ENCODE measurements around the gene PNMA5.
"Not testable (repeated sequence)": the region's sequence is repeated elsewhere in the genome, so short reads cannot be mapped to it uniquely, and the experiment has no call there.

PNMA5 gene

DNA sequence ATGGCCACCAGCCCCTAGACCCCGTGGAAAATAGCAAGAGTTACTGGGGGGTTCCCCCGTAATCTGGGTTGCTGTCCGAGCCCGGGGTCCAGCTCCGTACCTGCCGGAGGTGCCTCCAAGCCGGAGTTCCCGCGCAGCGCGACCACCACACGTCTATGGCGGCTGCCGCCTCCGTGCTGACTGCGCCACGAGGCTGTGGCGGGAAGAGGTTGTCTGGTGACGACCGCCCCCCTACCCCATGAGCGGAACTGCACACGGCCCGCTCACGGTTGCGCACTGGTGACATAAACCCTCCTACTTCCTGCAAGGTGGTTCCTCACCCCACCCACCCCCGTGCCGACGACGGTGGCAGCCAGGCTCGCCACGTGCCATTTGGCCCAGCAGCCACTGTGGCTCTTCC is at the start of gene PNMA5:
Gene PNMA5 (minus strand): TSS at position 184 of the 400 bp plus-strand sequence. CDS start 2,518 bp downstream, outside the sequence.
- no peak for DNase-seq (ENCODE audit: low read depth)

GRCh38 chrX:153032397-153033118 is 38.6 kb upstream of the PNMA5 start:
- peak; percentile 16 for DNase-seq (ENCODE audit: low read depth)

- no peak for DNase-seq (ENCODE audit: low read depth)
These were observed 36.9 kb upstream of the PNMA5 start for GRCh38 chrX:153030801-153031200.

- DNase-seq (ENCODE audit: low read depth), result no peak
These were observed 36.0 kb upstream of the PNMA5 start for GRCh38 chrX:153029875-153030274.

DNA sequence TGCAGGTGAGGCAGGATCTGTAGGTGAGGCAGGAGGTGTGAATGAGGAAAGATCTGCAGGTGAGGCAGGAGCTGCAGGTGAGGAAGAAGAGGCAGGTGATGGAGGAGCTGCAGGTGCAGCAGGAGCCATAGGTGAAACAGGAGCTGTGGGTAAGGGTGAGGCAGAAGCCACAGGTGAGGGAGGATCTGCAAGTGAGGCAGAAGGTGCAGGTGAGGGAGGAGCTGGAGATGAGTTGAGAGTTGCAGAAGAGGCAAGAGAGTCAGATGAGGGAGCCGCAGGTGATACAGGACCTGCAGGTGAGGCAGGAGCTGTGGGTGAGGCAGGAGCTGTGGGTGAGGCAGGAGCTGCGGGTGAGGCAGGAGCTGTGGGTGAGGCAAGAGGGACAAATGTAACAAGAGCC is 35.2 kb upstream of the PNMA5 start:
- DNase-seq (ENCODE audit: low read depth), result no peak

DNA sequence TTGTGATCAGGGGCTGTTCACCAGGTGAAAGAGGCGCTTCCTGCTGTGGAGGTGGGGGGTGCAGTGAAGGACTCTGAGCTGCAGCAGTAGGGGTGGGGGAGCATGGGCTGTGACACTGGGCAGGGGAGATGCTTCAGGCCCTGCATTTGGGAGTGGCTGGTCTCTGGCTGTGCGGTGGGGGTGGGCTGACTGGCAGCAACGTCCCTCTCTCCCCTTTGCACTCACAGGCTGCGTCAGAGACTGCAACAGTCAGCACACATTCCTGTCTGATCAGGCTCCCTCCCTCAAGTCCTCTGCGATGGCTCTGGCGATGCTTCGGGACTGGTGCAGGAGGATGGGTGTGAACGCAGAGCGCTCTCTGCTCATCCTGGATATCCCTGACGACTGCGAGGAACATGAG is 34.6 kb upstream of the PNMA5 start:
- DNase-seq (ENCODE audit: low read depth), result not testable (repeated sequence)

DNA sequence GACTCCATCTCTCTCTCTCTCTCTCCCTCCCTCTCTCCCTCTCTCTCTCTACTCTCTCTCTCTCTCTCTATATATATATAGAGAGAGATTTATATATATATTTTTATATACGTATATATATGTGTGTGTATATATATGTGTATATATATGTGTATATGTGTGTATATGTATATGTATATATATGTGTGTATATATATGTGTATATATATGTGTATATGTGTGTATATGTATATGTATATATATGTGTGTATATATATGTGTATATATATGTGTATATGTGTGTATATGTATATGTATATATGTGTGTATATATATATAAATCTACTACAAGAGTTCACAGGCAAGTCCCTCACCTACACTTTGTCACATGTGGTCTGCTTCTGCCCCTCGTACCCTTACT is 32.6 kb upstream of the PNMA5 start:
- not testable (repeated sequence) for DNase-seq (ENCODE audit: low read depth)

DNA sequence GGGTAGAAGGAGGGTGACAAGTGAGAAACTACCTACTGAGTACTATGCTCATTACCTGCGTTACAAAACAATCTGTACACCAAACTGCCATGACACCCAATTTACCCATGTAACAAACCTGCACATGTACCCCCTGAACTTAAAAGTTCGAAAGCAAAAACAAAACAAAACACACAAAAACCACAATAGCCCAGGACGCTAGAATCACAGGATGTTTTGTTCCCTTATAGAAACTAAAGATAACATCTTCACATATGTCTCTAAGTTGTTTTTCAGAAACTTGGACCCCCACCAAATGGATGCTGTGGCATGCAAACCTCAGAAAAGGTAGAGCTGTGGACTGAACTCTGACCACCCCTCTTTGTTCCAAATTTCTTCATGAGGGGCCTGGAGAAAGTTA is 25.2 kb upstream of the PNMA5 start:
- DNase-seq (ENCODE audit: low read depth), result no peak

DNA sequence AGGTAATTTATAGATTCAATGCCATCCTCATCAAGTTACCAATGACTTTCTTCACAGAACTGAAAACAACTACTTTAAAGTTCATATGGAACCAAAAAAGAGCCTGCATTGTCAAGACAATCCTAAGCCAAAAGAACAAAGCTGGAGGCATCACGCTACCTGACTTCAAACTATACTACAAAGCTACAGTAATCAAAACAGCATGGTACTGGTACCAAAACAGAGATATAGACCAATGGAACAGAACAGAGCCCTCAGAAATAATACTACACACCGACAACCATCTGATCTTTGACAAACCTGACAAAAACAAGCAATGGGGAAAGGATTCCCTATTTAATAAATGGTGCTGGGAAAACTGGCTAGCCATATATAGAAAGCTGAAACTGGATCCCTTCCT is 23.3 kb upstream of the PNMA5 start:
- DNase-seq (ENCODE audit: low read depth), result not testable (repeated sequence)

DNA sequence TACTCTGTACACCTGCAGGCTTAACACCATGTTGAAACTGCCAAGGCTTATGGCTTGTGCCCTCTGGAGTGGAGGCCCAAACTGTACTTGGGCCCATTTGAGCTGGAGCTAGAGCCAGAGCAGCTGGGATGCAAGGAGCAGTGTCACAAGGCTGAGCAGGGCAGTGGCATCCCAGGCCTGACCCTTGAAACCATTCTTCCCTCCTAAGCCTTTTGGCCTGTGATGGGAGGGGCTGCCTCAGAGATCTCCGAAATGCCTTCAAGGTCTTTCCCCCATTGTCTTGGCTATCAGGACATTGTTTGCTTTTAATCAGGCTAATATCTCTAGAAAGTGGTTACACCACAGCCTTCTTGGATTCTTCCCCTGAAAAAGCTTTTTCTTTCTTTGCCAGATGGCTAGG is 10.9 kb upstream of the PNMA5 start:
- no peak for DNase-seq (ENCODE audit: low read depth)

DNA sequence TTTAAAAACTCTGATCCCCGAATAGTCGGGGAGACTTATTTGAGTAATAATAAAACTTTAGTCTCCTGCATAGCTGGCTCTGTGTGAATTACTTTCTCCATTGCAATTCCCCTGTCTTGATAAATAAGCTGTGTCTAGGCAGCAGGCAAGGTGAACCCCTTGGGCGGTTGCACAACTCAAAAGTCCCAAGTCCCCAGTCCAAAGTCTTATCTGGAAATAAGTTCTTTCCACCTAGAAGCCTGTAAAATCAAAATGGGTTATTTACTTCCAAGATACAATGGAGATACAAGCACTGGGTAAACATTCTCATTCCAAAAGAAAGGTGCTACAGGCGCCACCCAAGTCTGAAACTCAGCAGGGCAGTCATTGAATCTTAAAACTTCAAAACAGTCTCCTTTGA is 10.1 kb upstream of the PNMA5 start:
- no peak for DNase-seq (ENCODE audit: low read depth)

GRCh38 chrX:153002182-153002581 is 8.3 kb upstream of the PNMA5 start:
- not testable (repeated sequence) for DNase-seq (ENCODE audit: low read depth)

DNA sequence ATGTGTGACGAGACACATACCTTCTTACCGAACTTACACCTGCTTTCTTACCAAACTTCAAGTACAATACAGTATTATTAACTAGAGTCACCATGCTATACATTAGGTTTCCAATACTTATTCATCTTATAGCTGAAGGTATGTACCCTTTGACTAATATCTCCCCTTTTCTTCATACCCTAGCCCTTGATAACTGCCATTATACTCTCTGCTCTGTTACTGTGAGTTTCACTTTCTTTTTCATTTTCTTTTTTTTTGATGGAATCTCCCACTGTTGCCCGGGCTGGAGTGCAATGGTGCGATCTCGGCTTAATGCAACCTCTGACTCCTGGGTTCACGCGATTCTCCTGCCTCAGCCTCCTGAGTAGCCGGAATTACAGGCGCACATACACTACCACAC is 3.4 kb upstream of the PNMA5 start:
- DNase-seq (ENCODE audit: low read depth), result no peak

- DNase-seq (ENCODE audit: low read depth), result peak; percentile 1
These were observed 1.8 kb downstream of the PNMA5 start for GRCh38 chrX:152992115-152992514.

- no peak for DNase-seq (ENCODE audit: low read depth)
These were observed 2.8 kb downstream of the PNMA5 start for GRCh38 chrX:152991123-152991522.

DNA sequence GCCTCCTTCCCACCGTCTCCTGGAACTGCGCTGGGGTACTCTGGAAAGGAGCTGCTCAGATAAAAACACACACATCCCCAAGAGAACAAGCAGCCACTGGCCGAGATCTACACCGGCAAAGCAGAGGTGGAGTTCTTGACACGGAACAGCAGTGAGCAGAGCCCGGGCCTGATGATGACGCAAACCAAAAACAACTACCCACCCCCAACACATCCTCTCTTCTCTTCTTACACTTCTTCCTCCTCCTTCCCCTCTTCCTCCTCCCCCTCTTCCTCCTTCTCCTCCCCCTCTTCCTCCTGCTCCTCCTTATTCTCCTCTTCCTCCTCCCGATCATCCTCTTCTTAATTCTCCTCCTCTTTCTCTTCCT is 4.6 kb downstream of the PNMA5 start:
- DNase-seq (ENCODE audit: low read depth), result peak; percentile 2

DNA sequence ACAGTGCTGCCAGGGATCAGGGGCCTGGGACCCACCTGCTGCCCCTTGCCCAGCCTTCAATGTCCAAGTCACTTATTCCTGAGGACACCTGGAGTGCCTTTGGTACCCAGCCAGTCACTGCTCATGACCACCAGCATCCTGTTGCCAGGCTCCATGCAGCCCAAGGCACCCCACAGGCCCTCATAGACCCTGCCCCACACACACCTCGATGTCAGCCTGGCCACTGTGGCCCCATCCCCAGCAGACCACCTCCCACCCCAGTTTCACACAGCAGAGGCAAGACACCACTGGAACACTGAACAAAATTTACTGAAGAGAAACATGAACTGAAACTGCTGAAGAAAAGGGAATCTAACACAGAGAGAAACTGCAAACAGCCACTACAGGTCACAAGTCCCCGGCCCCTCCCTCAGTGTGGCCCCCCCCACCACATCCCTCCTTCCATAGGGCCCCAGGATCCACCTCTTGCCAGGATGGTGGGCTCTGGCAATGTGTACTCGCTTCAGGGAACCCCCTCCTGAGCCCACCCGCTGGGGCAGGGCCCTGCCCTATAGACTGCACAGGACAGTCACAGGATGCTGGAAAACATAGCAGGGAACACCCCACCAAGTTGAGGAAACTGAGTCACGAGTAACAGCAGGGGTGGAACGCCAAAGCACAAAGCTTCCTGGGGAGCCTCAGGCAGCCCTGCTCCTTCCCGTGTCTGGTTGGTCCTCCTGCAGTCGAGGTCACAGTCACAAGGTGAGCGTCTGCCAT is 5.2 kb downstream of the PNMA5 start:
- DNase-seq (ENCODE audit: low read depth), result no peak

DNA sequence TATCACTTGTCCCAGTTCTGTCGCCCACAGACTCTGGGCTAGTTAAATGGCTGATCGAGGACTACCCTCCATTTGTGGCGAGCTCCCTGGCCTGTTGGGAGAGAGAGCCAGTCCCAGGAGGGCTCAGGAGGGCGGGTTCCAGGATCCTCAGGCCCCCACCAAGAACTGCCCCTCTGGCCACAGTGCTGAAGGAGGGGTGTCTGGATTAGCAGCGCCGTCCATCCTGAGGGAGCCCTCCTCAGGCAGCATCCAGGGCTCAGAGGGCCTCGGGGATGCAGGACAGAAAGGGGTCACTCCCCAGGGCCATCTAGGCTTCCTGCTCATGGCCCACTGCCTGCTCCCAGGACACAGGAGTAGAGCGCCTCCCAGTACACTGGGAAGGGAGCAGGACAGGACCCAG is 6.1 kb downstream of the PNMA5 start:
- no peak for DNase-seq (ENCODE audit: low read depth)

DNA sequence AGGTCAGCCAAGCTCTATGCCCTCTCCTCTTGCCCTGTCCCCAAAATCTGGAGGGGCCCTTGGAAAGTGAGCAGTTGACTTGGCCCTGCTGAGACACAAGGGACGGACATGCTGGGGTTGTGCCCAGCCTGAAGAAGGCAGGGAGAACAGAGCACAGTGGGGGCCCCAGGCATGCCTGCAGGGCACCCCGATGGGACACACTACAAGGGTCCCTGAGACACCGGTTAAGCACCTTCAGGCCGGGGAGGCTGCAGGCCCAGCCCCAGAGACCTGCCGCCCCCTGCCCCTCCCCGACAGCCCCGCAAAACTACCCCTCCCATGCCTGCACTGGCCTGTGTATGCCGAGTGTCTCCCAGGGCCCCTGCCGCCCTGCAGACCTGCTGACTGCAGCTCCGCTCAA is 6.8 kb downstream of the PNMA5 start:
- DNase-seq (ENCODE audit: low read depth), result not testable (repeated sequence)

GRCh38 chrX:152985383-152985782 is 8.5 kb downstream of the PNMA5 start:
- not testable (repeated sequence) for DNase-seq (ENCODE audit: low read depth)

GRCh38 chrX:152968193-152968592 is 25.7 kb downstream of the PNMA5 start:
- no peak for DNase-seq (ENCODE audit: low read depth)

DNA sequence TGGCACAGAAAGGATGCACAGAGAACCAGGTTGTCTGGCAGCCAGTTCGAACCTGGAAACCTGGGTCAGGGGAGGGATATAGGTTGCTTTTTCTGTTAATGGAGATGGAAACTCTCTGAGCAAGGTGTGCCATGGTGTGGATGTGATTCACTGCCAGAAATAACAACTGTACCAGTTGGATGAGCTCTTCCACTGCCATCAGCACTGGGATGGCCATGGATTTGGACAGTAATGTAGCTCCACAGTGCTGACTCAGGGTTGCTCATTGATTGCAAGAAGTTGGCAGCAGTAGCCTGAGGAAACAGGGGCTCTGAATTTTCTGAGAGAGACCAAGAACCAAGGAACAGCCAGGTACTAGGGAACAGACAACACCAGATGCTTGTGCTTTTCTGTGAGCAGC is 33.8 kb downstream of the PNMA5 start:
- no peak for DNase-seq (ENCODE audit: low read depth)

DNA sequence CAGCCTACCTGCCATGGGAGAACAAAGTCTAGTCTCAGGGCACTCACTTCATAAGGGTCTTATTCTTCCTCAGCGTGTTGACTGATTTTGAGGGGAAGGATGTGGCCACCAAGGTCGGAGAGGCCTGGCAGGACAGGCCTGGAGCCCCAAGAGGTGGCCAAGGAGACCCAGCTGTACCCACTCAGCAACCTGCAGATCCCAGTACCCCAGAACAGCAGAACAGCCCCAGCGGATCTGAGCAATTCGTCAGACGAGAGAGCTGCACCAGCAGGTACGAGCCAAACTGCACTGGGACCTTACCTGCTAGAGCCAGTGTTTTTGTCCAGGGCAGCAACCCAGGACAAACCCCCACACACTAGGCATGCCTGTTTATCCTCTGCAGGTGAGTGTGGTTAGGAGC is 34.3 kb downstream of the PNMA5 start:
- DNase-seq (ENCODE audit: low read depth), result no peak

Data from amniotic epithelial cell (primary cell).